Common myeloid progenitor, CD34-positive (primary cell): ENCODE measurements around the gene MBNL1.
"Not testable (repeated sequence)": the region's sequence is repeated elsewhere in the genome, so short reads cannot be mapped to it uniquely, and the experiment has no call there.

ENCODE experiments used
- CTCF ChIA-PET: fragments of 350-600 bp; sonication (Branson Sonifier 250); formaldehyde crosslinking; loops from one replicate; lab custom pipeline; 2021; ENCODE audit warnings: antibody characterized with exemption; lab: Charles Lee
- POLR2A ChIA-PET: fragments of 350-600 bp; sonication (Branson Sonifier 250); formaldehyde crosslinking; loops from one replicate; lab custom pipeline; 2021; ENCODE audit warnings: antibody characterized with exemption; lab: Charles Lee
- DNase-seq, 3 donors: peaks; one replicate each; pipeline versions ENCODE4 v3.0.0 to v3.0.0-alpha.2; 2013
- H3K27ac ChIP-seq, 2 experiments: 1 replicate in 1 of 2; 2 replicates in 1 of 2; pipeline ENCODE4 v1.7.0; 2013; ENCODE audit warnings: inconsistent platforms in 2 of 2, low read length in 2 of 2, mild to moderate bottlenecking in 2 of 2, low read depth in 1 of 2, moderate library complexity in 1 of 2; ENCODE audit not compliant: severe bottlenecking in 2 of 2, insufficient read depth in 1 of 2, poor library complexity in 1 of 2
- H3K27me3 ChIP-seq, 5 experiments: replicated peaks in 2 of 5; 1 replicate in 3 of 5; 2 replicates in 2 of 5; pipeline versions ENCODE4 v1.6.1 to v1.7.0; 2013; ENCODE audit warnings: low read length in 4 of 5, mild to moderate bottlenecking in 2 of 5, moderate library complexity in 2 of 5, inconsistent platforms in 1 of 5; ENCODE audit not compliant: insufficient read depth in 5 of 5, control insufficient read depth in 4 of 5
- H3K36me3 ChIP-seq, 4 experiments: 1 replicate in 2 of 4; 2 replicates in 2 of 4; pipeline versions ENCODE4 v1.6.1 to v1.7.0; 2013; ENCODE audit warnings: low read length in 3 of 4, control low read depth in 1 of 4, mild to moderate bottlenecking in 1 of 4; ENCODE audit not compliant: control insufficient read depth in 4 of 4, insufficient read depth in 4 of 4
- H3K4me1 ChIP-seq, 4 experiments: 1 replicate in 3 of 4; 2 replicates in 1 of 4; pipeline versions ENCODE4 v1.6.1 to v1.7.1; 2013; ENCODE audit warnings: low read length in 3 of 4, mild to moderate bottlenecking in 3 of 4, control low read depth in 1 of 4, inconsistent platforms in 1 of 4, moderate library complexity in 1 of 4; ENCODE audit not compliant: control insufficient read depth in 4 of 4, insufficient read depth in 4 of 4; ENCODE audit errors: control extremely low read depth in 1 of 4
- H3K4me3 ChIP-seq, 7 experiments: 1 replicate in 4 of 7; 2 replicates in 3 of 7; pipeline versions ENCODE4 v1.5.1 to v1.7.0; 2013; ENCODE audit warnings: mild to moderate bottlenecking in 7 of 7, low read length in 6 of 7, moderate library complexity in 6 of 7, inconsistent platforms in 2 of 7, low read depth in 2 of 7, control low read depth in 1 of 7; ENCODE audit not compliant: insufficient read depth in 4 of 7, control insufficient read depth in 1 of 7; ENCODE audit errors: extremely low read depth in 1 of 7
- H3K9me3 ChIP-seq, 5 experiments: 1 replicate in 4 of 5; 2 replicates in 1 of 5; pipeline versions ENCODE4 v1.6.1 to v1.7.1; 2013; ENCODE audit warnings: low read length in 4 of 5, mild to moderate bottlenecking in 2 of 5, inconsistent platforms in 1 of 5, low read depth in 1 of 5, moderate library complexity in 1 of 5; ENCODE audit not compliant: control insufficient read depth in 4 of 5, insufficient read depth in 2 of 5; ENCODE audit errors: control extremely low read depth in 1 of 5
- WGBS: methylation state at CpG from one replicate; pipeline ENCODE4 v1.1.5; 2013; ENCODE audit not compliant: insufficient coverage; 5-methylcytosine and 5-hydroxymethylcytosine counted together

Gene MBNL1

DNA sequence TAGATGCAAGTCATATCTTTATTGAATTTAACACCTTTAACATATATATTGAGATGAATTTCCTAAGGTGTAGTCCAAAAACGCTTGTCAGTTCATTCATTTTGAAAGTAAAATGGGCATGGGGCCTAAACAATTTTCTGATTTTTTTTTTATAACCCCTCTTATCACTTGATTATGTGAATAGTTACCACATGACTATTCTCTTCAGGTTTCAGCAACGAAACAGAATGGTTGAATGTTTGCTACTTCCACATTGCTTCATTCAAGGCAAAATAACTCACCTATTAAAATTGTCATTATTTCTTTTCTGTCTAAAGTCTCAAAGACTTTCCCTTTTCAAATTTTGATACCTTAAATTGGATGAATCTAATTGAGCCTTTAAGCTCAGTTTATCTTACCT lies 96.4 kb downstream of the MBNL1 start:
- DNase-seq = no peak
- POLR2A ChIA-PET = no interaction called here
- peaks cover 0 to 13% (median 2%) of the 10 kb centered on the region in 5 experiments for H3K9me3 ChIP-seq
- CTCF ChIA-PET = interaction anchor here (0.6 to 1.0 kb wide), 2 partner anchors 53 to 181 kb away, joined by 3 to 4 read pairs; no protein-coding TSS in a partner anchor
- WGBS = 80% methylated on average over 1 of the region's 2 CpGs
- H3K4me3 ChIP-seq = no peak overlapping the region
- peaks cover 0 to 3% (median 0%) of the 10 kb centered on the region in 4 experiments for H3K4me1 ChIP-seq
- peaks cover 5 to 33% (median 20%) of the 10 kb centered on the region in 4 experiments for H3K36me3 ChIP-seq
- no peak overlapping the region for H3K27ac ChIP-seq
- H3K27me3 ChIP-seq = no peaks in the 10 kb centered on the region

DNA sequence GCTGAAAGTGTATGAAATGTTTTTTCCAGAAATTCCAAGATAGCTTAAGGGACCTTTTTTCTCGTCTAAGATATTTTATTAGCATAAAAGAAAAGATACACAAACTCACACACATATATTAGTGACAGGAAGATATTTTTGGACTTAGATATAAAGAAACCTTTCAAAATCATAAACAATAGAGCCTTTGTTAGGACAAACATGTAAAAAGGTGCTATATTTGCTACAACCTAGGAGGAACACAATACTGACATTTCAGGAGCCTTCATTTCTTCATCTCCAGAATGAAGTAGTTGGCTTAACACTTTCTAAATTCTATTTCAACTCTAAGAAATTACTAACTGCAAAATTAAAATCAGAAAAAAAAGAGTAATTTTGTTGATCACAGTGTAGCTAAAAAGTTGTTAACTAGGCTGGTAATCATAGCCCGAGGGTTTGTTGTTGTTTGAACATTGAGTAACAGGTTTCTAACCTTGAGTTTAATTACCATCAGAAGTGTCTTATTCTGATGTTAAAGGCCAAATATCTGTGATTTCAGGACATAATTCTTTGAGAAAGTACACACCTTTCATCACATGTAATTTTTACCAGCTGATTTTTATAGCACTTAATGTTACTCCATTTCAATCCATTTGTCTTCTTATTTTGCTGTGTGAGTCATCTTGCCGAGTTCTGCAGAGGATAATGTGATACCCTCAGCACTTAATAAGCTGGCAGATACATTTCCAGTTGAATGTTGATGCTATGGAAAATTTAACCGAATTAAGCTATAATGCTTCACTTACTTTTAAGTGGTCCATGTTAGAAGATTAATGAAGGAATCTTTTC lies 97.3 kb downstream of the MBNL1 start:
- no peak overlapping the region for H3K4me3 ChIP-seq
- no peaks in the 10 kb centered on the region for H3K27me3 ChIP-seq
- ChIA-PET CTCF (interaction anchor here (0.9 kb wide), 1 partner anchor 35 kb away, joined by 3 read pairs; no protein-coding TSS in a partner anchor), POLR2A (no interaction called here)
- H3K27ac ChIP-seq = no peak overlapping the region
- WGBS = no CpG with 5 or more reads among the region's 4 CpGs
- DNase-seq = peak in 1 of 3 donors; percentile 38
- peaks cover 0 to 2% (median 0%) of the 10 kb centered on the region in 4 experiments for H3K4me1 ChIP-seq
- H3K36me3 ChIP-seq = peaks cover 5 to 35% (median 20%) of the 10 kb centered on the region in 4 experiments
- H3K9me3 ChIP-seq = peaks cover 0 to 13% (median 2%) of the 10 kb centered on the region in 5 experiments

GRCh38 chr3:152367192-152367591 lies 98.5 kb downstream of the MBNL1 start:
- CTCF ChIA-PET, POLR2A ChIA-PET, H3K4me1 ChIP-seq, DNase-seq, H3K27me3 ChIP-seq, H3K27ac ChIP-seq, H3K4me3 ChIP-seq: not testable (repeated sequence)
- H3K36me3 ChIP-seq = peaks cover 7 to 36% (median 20%) of the 10 kb centered on the region in 4 experiments
- no CpG with 5 or more reads among the region's 2 CpGs for WGBS
- H3K9me3 ChIP-seq = peaks cover 0 to 13% (median 2%) of the 10 kb centered on the region in 5 experiments

GRCh38 chr3:152372633-152373032 lies 103.9 kb downstream of the MBNL1 start:
- WGBS = 90% methylated on average over 5 of the region's 6 CpGs
- H3K4me3 ChIP-seq, DNase-seq, H3K27ac ChIP-seq, H3K9me3 ChIP-seq, POLR2A ChIA-PET, H3K27me3 ChIP-seq: not testable (repeated sequence)
- Histone ChIP-seq H3K4me1 (peaks cover 21 to 35% (median 27%) of the 10 kb centered on the region in 4 experiments), H3K36me3 (peaks cover 4 to 24% (median 7%) of the 10 kb centered on the region in 4 experiments)
- CTCF ChIA-PET = interaction anchor here (0.8 to 1.2 kb wide), 2 partner anchors 13 to 116 kb away, joined by 3 read pairs; no protein-coding TSS in a partner anchor

GRCh38 chr3:152373379-152373778 lies 104.7 kb downstream of the MBNL1 start:
- Histone ChIP-seq H3K27me3 (no peaks in the 10 kb centered on the region), H3K27ac (no peak overlapping the region), H3K9me3 (no peaks in the 10 kb centered on the region), H3K4me3 (no peak overlapping the region), H3K36me3 (peaks cover 4 to 30% (median 9%) of the 10 kb centered on the region in 4 experiments), H3K4me1 (peaks cover 22 to 36% (median 29%) of the 10 kb centered on the region in 4 experiments)
- DNase-seq = no peak
- CTCF ChIA-PET = interaction anchor here (0.8 to 2.7 kb wide), 4 partner anchors 9 to 14 kb away, joined by 3 to 8 read pairs (median 5); no protein-coding TSS in a partner anchor
- WGBS = 70% methylated on average over 1 of the region's 4 CpGs
- POLR2A ChIA-PET = no interaction called here

DNA sequence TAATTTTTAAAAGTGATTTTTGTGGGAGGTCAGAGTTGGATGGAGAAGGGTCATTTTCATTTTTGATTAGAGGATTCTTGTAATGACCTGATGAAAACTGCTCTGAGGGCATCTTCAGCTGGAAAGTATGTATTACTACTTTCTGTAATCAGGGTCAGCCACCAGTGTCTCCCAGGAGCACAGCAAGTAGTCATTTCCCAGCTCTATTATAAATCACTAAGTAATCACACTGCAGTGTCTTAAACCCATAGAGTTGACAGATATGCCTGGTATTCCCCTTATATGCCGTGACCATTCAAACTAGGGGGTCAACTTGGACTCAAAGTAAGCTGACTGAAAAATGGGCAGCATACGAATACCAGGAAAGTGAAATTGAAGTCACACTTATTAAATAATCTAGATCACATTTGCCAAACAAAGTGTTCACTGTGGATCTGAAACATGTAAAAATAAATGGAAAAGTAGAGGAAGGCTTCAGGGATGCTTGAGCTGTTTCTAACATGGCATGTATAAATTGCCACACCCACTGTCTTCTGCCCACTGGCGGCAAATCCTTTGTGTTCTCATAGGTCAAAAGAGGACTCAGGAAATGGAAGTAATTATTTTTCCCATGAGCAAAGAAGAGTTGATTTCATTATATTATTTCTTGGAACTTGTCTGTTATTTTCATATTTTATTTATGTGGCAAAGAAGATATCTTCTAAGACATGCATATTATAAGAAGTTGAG lies 105.7 kb downstream of the MBNL1 start:
- peaks cover 22 to 41% (median 33%) of the 10 kb centered on the region in 4 experiments for H3K4me1 ChIP-seq
- peaks cover 4 to 32% (median 13%) of the 10 kb centered on the region in 4 experiments for H3K36me3 ChIP-seq
- peak overlapping the region in 1 of 2 experiments; percentile 25 for H3K27ac ChIP-seq
- ChIA-PET CTCF (interaction anchor here (0.7 to 2.7 kb wide), 5 partner anchors 11 to 69 kb away, joined by 3 to 8 read pairs (median 3); no protein-coding TSS in a partner anchor), POLR2A (no interaction called here)
- no peaks in the 10 kb centered on the region for H3K9me3 ChIP-seq
- H3K27me3 ChIP-seq = no peaks in the 10 kb centered on the region
- no peak for DNase-seq
- no peak overlapping the region for H3K4me3 ChIP-seq
- WGBS = 75% methylated on average over 1 of the region's 3 CpGs
